ENCODE data around the gene RANGAP1. TPM values are rescaled to one million over a fixed set of nuclear protein-coding genes. Genes with fewer than 3 reads are reported as not detected.

RANGAP1 gene
- total and polyA plus RNA-seq, 2 of the 13 experiments (the other 11 are each of a cell fraction or from before 2014, with no cell fraction given), result 51.8 to 83.9 TPM

- TF ChIP-seq AKNA (CRISPR knock-in tag; IDR thresholded peaks at IDR 0.05; ENCODE audit: borderline replicate concordance) (no peak; the same call in 1 of the 2 replicates), FIP1L1 (IDR thresholded peaks at IDR 0.05; ENCODE audit: borderline replicate concordance, insufficient read depth, low read depth, low read length) (no peak), U2AF1 (optimal IDR thresholded peaks at IDR 0.05; ENCODE audit: low read depth, low read length) (no peak), SMARCE1 (IDR thresholded peaks at IDR 0.05; ENCODE audit: borderline replicate concordance) (no peak), ZNF441 (CRISPR knock-in tag; IDR thresholded peaks at IDR 0.05; ENCODE audit: borderline replicate concordance) (no peak), ISL2 (CRISPR knock-in tag; IDR thresholded peaks at IDR 0.05) (no peak; the same call in 1 of the 2 replicates), ZNF777 (CRISPR knock-in tag; IDR thresholded peaks at IDR 0.05) (peak; percentile 70; the same call in 1 of the 2 replicates), ZNF263 (CRISPR knock-in tag; IDR thresholded peaks at IDR 0.05) (peak; percentile 86), ZKSCAN1 (IDR thresholded peaks at IDR 0.05; ENCODE audit: low read length) (no peak), ZFP62 (CRISPR knock-in tag; IDR thresholded peaks at IDR 0.05) (0 out of 2 replicates have a peak, but pooled peaks have one; percentile 58), ATF4 (CRISPR knock-in tag; IDR thresholded peaks at IDR 0.05) (no peak), RXRA (CRISPR knock-in tag; IDR thresholded peaks at IDR 0.05) (no peak), GTF3A (CRISPR knock-in tag; conservative IDR thresholded peaks at IDR 0.05) (no peak), ZNF121 (CRISPR knock-in tag; IDR thresholded peaks at IDR 0.05) (no peak), ZBTB42 (CRISPR knock-in tag; IDR thresholded peaks at IDR 0.05) (no peak), ZNF775 (CRISPR knock-in tag; IDR thresholded peaks at IDR 0.05; ENCODE audit: borderline replicate concordance) (no peak), ZNF607 (CRISPR knock-in tag; IDR thresholded peaks at IDR 0.05; ENCODE audit: borderline replicate concordance) (no peak), MAFG (CRISPR knock-in tag; IDR thresholded peaks at IDR 0.05) (no peak), ZNF720 (CRISPR knock-in tag; IDR thresholded peaks at IDR 0.05) (no peak), ZNF232 (CRISPR knock-in tag; IDR thresholded peaks at IDR 0.05; ENCODE audit: borderline replicate concordance) (peak; percentile 45; the same call in 1 of the 2 replicates), MEIS1 (CRISPR knock-in tag; IDR thresholded peaks at IDR 0.05; ENCODE audit: borderline replicate concordance) (0 out of 2 replicates have a peak, but pooled peaks have one; percentile 46)
- TF ChIP-seq, protein P1, sequence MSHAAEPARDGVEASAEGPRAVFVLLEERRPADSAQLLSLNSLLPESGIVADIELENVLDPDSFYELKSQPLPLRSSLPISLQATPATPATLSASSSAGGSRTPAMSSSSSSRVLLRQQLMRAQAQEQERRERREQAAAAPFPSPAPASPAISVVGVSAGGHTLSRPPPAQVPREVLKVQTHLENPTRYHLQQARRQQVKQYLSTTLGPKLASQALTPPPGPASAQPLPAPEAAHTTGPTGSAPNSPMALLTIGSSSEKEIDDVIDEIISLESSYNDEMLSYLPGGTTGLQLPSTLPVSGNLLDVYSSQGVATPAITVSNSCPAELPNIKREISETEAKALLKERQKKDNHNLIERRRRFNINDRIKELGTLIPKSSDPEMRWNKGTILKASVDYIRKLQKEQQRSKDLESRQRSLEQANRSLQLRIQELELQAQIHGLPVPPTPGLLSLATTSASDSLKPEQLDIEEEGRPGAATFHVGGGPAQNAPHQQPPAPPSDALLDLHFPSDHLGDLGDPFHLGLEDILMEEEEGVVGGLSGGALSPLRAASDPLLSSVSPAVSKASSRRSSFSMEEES (CRISPR knock-in tag; IDR thresholded peaks at IDR 0.05), result no peak
These were observed at the start of gene RANGAP1 (continued) for GRCh38 chr22:41285820-41286638.
